LNCaP clone FGC (cell line): ENCODE data around the gene GPX7.

Source experiments
- DNase-seq: peaks from one replicate; pipeline ENCODE4 v3.0.0-alpha.2; 2011; ENCODE audit warnings: low read depth
- H3K4me3 ChIP-seq: 2 replicates; pipeline ENCODE4 v1.5.1; 2011; ENCODE audit warnings: mild to moderate bottlenecking, low read depth, low read length, control low read depth
- TF ChIP-seq, protein P1 (sequence below): IDR thresholded peaks from 2 replicates; pipeline ENCODE4 v1.5.1; 2012; ENCODE audit warnings: mild to moderate bottlenecking; ENCODE audit not compliant: control insufficient read depth, insufficient read depth; ENCODE audit errors: extremely low read depth

GPX7 gene

GRCh38 chr1:52640697-52641096 is 38.5 kb downstream of the GPX7 start:
- no peak overlapping the region for H3K4me3 ChIP-seq
- no peak for DNase-seq
- TF ChIP-seq, protein P1, sequence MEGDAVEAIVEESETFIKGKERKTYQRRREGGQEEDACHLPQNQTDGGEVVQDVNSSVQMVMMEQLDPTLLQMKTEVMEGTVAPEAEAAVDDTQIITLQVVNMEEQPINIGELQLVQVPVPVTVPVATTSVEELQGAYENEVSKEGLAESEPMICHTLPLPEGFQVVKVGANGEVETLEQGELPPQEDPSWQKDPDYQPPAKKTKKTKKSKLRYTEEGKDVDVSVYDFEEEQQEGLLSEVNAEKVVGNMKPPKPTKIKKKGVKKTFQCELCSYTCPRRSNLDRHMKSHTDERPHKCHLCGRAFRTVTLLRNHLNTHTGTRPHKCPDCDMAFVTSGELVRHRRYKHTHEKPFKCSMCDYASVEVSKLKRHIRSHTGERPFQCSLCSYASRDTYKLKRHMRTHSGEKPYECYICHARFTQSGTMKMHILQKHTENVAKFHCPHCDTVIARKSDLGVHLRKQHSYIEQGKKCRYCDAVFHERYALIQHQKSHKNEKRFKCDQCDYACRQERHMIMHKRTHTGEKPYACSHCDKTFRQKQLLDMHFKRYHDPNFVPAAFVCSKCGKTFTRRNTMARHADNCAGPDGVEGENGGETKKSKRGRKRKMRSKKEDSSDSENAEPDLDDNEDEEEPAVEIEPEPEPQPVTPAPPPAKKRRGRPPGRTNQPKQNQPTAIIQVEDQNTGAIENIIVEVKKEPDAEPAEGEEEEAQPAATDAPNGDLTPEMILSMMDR, result no peak

- TF ChIP-seq, protein P1, result no peak
- DNase-seq, result no peak
- H3K4me3 ChIP-seq, result no peak overlapping the region
Measured at GRCh38 chr1:52641307-52641706, 39.1 kb downstream of the GPX7 start.

- DNase-seq, result no peak
- no peak overlapping the region for H3K4me3 ChIP-seq
- TF ChIP-seq, protein P1, result no peak
Measured at GRCh38 chr1:52645261-52645660, 43.1 kb downstream of the GPX7 start.

DNA sequence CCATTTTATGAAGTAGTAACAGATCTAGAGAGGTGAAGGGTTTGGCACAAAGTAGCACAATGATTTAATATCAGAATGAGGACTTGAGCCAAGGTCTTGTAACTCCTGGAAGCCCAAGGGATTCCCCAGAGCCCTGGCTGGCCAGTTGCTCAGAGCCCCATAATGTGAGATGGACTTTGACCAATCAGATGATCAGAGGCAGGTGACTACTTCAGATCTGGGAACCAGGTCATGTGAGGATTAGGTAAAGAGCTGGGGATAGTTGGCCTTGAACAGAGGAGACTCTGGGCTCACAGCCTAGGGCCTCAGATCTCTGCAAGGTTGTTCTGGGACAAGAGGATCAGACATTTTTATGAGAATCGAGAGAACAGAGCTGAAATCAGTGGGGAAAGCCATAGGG is 49.7 kb downstream of the GPX7 start:
- no peak overlapping the region for H3K4me3 ChIP-seq
- DNase-seq, result no peak
- TF ChIP-seq, protein P1, result no peak

DNA sequence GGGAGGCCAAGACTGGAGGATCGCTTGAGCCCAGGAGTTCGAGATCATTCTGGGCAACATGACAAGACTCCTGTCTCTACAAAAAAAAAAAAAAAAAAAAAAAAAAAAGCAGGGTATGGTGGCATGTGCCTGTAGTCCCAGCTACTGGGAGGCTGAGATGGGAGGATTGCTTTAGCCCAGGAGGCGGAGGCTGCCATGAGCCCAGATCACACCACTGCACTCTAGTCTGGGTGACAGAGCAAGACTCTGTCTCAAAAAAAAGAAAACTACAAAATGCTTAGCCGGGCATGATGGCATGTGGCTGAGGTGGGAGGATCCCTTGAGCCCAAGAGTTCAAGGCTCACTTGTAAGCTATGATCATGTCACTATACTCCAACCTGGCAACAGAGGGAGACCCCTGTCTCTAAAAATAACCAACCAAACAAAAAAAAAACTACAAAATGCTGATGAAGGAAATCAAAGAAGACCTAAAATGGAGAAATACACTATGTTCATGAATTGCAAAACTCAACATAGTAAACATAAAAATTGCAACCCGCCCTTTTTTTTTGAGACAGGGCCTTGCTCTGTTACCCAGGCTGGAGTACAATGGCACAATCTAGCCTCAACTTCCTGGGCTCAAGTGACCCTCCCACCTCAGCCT is 51.2 kb downstream of the GPX7 start:
- no peak for DNase-seq
- H3K4me3 ChIP-seq, result no peak overlapping the region
- TF ChIP-seq, protein P1, result no peak

DNA sequence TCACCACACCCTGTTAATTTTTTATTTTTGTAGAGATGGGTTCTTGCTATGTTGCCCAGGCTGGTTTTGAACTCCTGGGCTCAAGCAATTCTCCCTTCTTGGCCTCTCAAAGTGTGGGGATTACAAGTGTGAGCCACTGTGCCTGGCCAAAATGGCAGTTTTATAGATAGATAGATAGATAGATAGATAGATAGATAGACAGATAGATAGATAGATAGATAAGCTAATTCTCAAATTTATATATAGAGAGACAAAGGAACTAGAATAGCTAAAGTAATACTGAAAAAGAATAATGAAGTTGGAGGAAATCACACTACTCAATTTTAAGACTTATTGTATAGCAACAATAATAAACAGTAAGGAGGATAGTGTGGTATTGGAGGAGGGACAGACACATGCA is 51.9 kb downstream of the GPX7 start:
- TF ChIP-seq, protein P1, result no peak
- no peak for DNase-seq

GRCh38 chr1:52657702-52658101 is 55.5 kb downstream of the GPX7 start:
- no peak for DNase-seq
- TF ChIP-seq, protein P1, result no peak
- no peak overlapping the region for H3K4me3 ChIP-seq

More for the DNA sequence above, 51.9 kb downstream of the GPX7 start:
- no peak overlapping the region for H3K4me3 ChIP-seq
